ENCODE data around the gene CDC20B. TPM values are rescaled to one million over a fixed set of nuclear protein-coding genes. Genes with fewer than 3 reads are reported as not detected.
"Not testable (repeated sequence)": the region's sequence is repeated elsewhere in the genome, so short reads cannot be mapped to it uniquely, and the experiment has no call there.

The CDC20B gene
- total RNA-seq, 1 donor from 2014 or later, result 0.96 TPM

GRCh38 chr5:55104036-55104772 is 68.8 kb downstream of the CDC20B start:
- no peak for DNase-seq (ENCODE audit: low spot score)

GRCh38 chr5:55102348-55102747 is 70.6 kb downstream of the CDC20B start, which contains the start of gene GZMA:
TSS of gene GZMA (plus strand) at chr5:55102646. CDS start at chr5:55102683, 37 bp downstream.
- DNase-seq (ENCODE audit: low spot score), result no peak

GRCh38 chr5:55101556-55102276 is 71.3 kb downstream of the CDC20B start:
- DNase-seq (ENCODE audit: low spot score), result no peak

- not testable (repeated sequence) for DNase-seq (ENCODE audit: low spot score)
Observed at GRCh38 chr5:55101148-55101547, 71.8 kb downstream of the CDC20B start.

GRCh38 chr5:55096861-55097260 is 76.1 kb downstream of the CDC20B start:
- DNase-seq (ENCODE audit: low spot score), result no peak

GRCh38 chr5:55096182-55096581 is 76.8 kb downstream of the CDC20B start:
- no peak for DNase-seq (ENCODE audit: low spot score)

GRCh38 chr5:55091011-55091410 is 82.0 kb downstream of the CDC20B start:
- DNase-seq (ENCODE audit: low spot score), result not testable (repeated sequence)

GRCh38 chr5:55089301-55089700 is 83.7 kb downstream of the CDC20B start:
- not testable (repeated sequence) for DNase-seq (ENCODE audit: low spot score)

- DNase-seq (ENCODE audit: low spot score), result no peak
Observed at GRCh38 chr5:55081541-55081940, 91.4 kb downstream of the CDC20B start.

- peak; percentile 11 for DNase-seq (ENCODE audit: low spot score)
Observed at GRCh38 chr5:55073211-55073610, 99.8 kb downstream of the CDC20B start.

- DNase-seq (ENCODE audit: low spot score), result no peak
Observed at GRCh38 chr5:55072666-55073065, 100.3 kb downstream of the CDC20B start.

GRCh38 chr5:55071413-55071812 is 101.6 kb downstream of the CDC20B start:
- no peak for DNase-seq (ENCODE audit: low spot score)

GRCh38 chr5:55070968-55071367 is 102.0 kb downstream of the CDC20B start:
- no peak for DNase-seq (ENCODE audit: low spot score)

- DNase-seq (ENCODE audit: low spot score), result no peak
Observed at GRCh38 chr5:55066277-55066676, 106.7 kb downstream of the CDC20B start.

GRCh38 chr5:55064523-55064922 is 108.5 kb downstream of the CDC20B start:
- no peak for DNase-seq (ENCODE audit: low spot score)

GRCh38 chr5:55063899-55064298 is 109.1 kb downstream of the CDC20B start:
- DNase-seq (ENCODE audit: low spot score), result no peak

- no peak for DNase-seq (ENCODE audit: low spot score)
Observed at GRCh38 chr5:55063220-55063863, 109.6 kb downstream of the CDC20B start.

Other genes with a start within 250 kb of the CDC20B start
- 13.7 TPM for gene ESM1, start 187.6 kb downstream of the CDC20B start, total RNA-seq (ENCODE audit: insufficient read depth, low replicate concordance)
- not detected for gene GZMK, start 148.9 kb downstream of the CDC20B start, total RNA-seq (ENCODE audit: insufficient read depth, low replicate concordance)
- 0.96 TPM for gene GZMA, start 70.5 kb downstream of the CDC20B start, total RNA-seq (ENCODE audit: insufficient read depth, low replicate concordance)
- 135 TPM for gene GPX8, start 13.0 kb downstream of the CDC20B start, total RNA-seq (ENCODE audit: insufficient read depth, low replicate concordance)
- gene MCIDAS, start 54.1 kb upstream of the CDC20B start, total RNA-seq (ENCODE audit: insufficient read depth, low replicate concordance), result not detected
- gene CCNO, start 60.4 kb upstream of the CDC20B start, total RNA-seq (ENCODE audit: insufficient read depth, low replicate concordance), result not detected
- 29.4 TPM for gene DHX29, start 134.5 kb upstream of the CDC20B start, total RNA-seq (ENCODE audit: insufficient read depth, low replicate concordance)
- gene MTREX, start 134.8 kb upstream of the CDC20B start, total RNA-seq (ENCODE audit: insufficient read depth, low replicate concordance), result 109 TPM